CD14-positive monocyte (primary cell): ENCODE data around the gene VTI1A. TPM values are rescaled to one million over a fixed set of nuclear protein-coding genes. Genes with fewer than 3 reads are reported as not detected.

Source experiments
- DNase-seq, 3 donors: peaks; one replicate each; pipeline ENCODE4 v3.0.0-alpha.2; 2011 to 2022
- H2AFZ ChIP-seq: 2 replicates; pipeline ENCODE4 v1.6.0; 2012; ENCODE audit warnings: mild to moderate bottlenecking, low read depth, low read length, inconsistent platforms; ENCODE audit not compliant: insufficient read depth, poor library complexity, severe bottlenecking
- H3K27ac ChIP-seq, 2 donors: 1 replicate in 1 of 2; 2 replicates in 1 of 2; pipeline ENCODE4 v1.5.1; 2012 to 2013; ENCODE audit warnings: low read length in 2 of 2, control low read depth in 1 of 2, inconsistent platforms in 1 of 2, low read depth in 1 of 2, mild to moderate bottlenecking in 1 of 2
- H3K27me3 ChIP-seq, 2 donors: one replicate each; pipeline versions ENCODE4 v1.6.0 to v1.6.1; 2011 to 2013; ENCODE audit warnings: low read length in 2 of 2; ENCODE audit not compliant: control insufficient read depth in 2 of 2, insufficient read depth in 2 of 2
- H3K36me3 ChIP-seq, 2 donors: replicated peaks in 1 of 2; 1 replicate in 1 of 2; 2 replicates in 1 of 2; pipeline versions ENCODE4 v1.5.1 to v1.6.1; 2012 to 2013; ENCODE audit warnings: low read length in 2 of 2, control low read depth in 1 of 2, inconsistent platforms in 1 of 2, mild to moderate bottlenecking in 1 of 2; ENCODE audit not compliant: insufficient read depth in 2 of 2, control insufficient read depth in 1 of 2
- H3K4me1 ChIP-seq, 2 donors: 1 replicate in 1 of 2; 2 replicates in 1 of 2; pipeline versions ENCODE4 v1.5.1 to v1.6.1; 2012 to 2013; ENCODE audit warnings: low read length in 2 of 2, control low read depth in 1 of 2, inconsistent platforms in 1 of 2, mild to moderate bottlenecking in 1 of 2, moderate library complexity in 1 of 2; ENCODE audit not compliant: insufficient read depth in 2 of 2, control insufficient read depth in 1 of 2
- H3K4me2 ChIP-seq: replicated peaks from 2 replicates; pipeline ENCODE3; 2012; ENCODE audit warnings: low read length, moderate library complexity, mild to moderate bottlenecking; ENCODE audit not compliant: poor library complexity, severe bottlenecking; ENCODE audit errors: extremely low read depth
- H3K4me3 ChIP-seq, 3 experiments: fragments of 200-600 bp in 1 of 3; sonication (generic) in 1 of 3; replicated peaks in 1 of 3; 1 replicate in 2 of 3; 2 replicates in 1 of 3; pipeline ENCODE4 v1.5.1; 2011 to 2013; ENCODE audit warnings: low read length in 3 of 3, mild to moderate bottlenecking in 3 of 3, control low read depth in 2 of 3, low read depth in 2 of 3, inconsistent platforms in 1 of 3, moderate library complexity in 1 of 3
- H3K79me2 ChIP-seq: 2 replicates; pipeline ENCODE4 v1.6.0; 2012; ENCODE audit warnings: mild to moderate bottlenecking, control low read depth, inconsistent platforms, low read length, moderate library complexity; ENCODE audit not compliant: insufficient read depth
- H3K9ac ChIP-seq: 2 replicates; pipeline ENCODE4 v1.6.0; 2017; ENCODE audit warnings: low read length, mild to moderate bottlenecking; ENCODE audit not compliant: insufficient read depth, poor library complexity, severe bottlenecking
- H3K9me3 ChIP-seq, 2 donors: replicated peaks in 1 of 2; 1 replicate in 1 of 2; 2 replicates in 1 of 2; pipeline versions ENCODE4 v1.5.1 to v1.6.1; 2012 to 2013; ENCODE audit warnings: low read length in 2 of 2, control low read depth in 1 of 2; ENCODE audit not compliant: control insufficient read depth in 1 of 2, insufficient read depth in 1 of 2
- H4K20me1 ChIP-seq: 2 replicates; pipeline ENCODE4 v1.6.0; 2012; ENCODE audit warnings: mild to moderate bottlenecking, low read length, control low read depth, moderate library complexity; ENCODE audit not compliant: insufficient read depth
- H3K27ac Mint-ChIP-seq, 7 donors: one replicate each; pipeline ENCODE4 v1.8.0; 2020; ENCODE audit warnings: mild to moderate bottlenecking in 7 of 7, mixed read lengths in 7 of 7, moderate library complexity in 6 of 7, inconsistent platforms in 2 of 7
- H3K27me3 Mint-ChIP-seq, 3 donors: one replicate each; pipeline ENCODE4 v1.8.0; 2021 to 2022; ENCODE audit warnings: low read depth in 3 of 3, mild to moderate bottlenecking in 3 of 3, mixed read lengths in 3 of 3, moderate library complexity in 3 of 3, inconsistent platforms in 1 of 3
- H3K36me3 Mint-ChIP-seq, 2 donors: one replicate each; pipeline ENCODE4 v1.8.0; 2020; ENCODE audit warnings: mixed read lengths in 2 of 2, inconsistent platforms in 1 of 2, mild to moderate bottlenecking in 1 of 2
- H3K4me1 Mint-ChIP-seq: one replicate; pipeline ENCODE4 v1.8.0; 2020; ENCODE audit warnings: mild to moderate bottlenecking, mixed read lengths
- H3K4me3 Mint-ChIP-seq, 2 donors: one replicate each; pipeline ENCODE4 v1.8.0; 2020; ENCODE audit warnings: mild to moderate bottlenecking in 2 of 2, mixed read lengths in 2 of 2, moderate library complexity in 1 of 2
- H3K9me3 Mint-ChIP-seq, 7 donors: one replicate each; pipeline ENCODE4 v1.8.0; 2020 to 2022; ENCODE audit warnings: mixed read lengths in 7 of 7, mild to moderate bottlenecking in 6 of 7, moderate library complexity in 6 of 7, inconsistent platforms in 2 of 7
- CTCF ChIP-seq: fragments of 200-600 bp; IDR thresholded peaks from one replicate; pipeline ENCODE4 v1.8.0; 2022; ENCODE audit warnings: antibody characterized with exemption, mild to moderate bottlenecking
- WGBS: methylation state at CpG from one replicate; pipeline ENCODE4 v1.1.5; 2013; ENCODE audit warnings: missing lambda C conversion rate; ENCODE audit not compliant: insufficient coverage; 5-methylcytosine and 5-hydroxymethylcytosine counted together
- intact Hi-C, 2 donors: fragments of 100-400 bp; cut with micrococcal nuclease; formaldehyde crosslinking; loops; one replicate each; pipeline versions ENCODE4 v1.15.0 to v1.15.1; 2023
- polyA plus RNA-seq, 3 donors: library from polyadenylated mRNA; depleted of rRNA in 1 of 3; unstranded in 2 of 3; stranded (reverse) in 1 of 3; fragments of 300-500 nt in 2 of 3; fragments of >200 nt in 1 of 3; fragmentation: Illumina TruSeq in 2 of 3; gene quantifications; 1 replicate in 2 of 3; 2 replicates in 1 of 3; pipeline ENCODE4 v1.2.3, GENCODE V29; 2012 to 2021

VTI1A gene
- polyA plus RNA-seq, 3 donors, result 23.6 to 25.4 (median 24.1) TPM

GRCh38 chr10:112738606-112739591 lies 291.9 kb downstream of the VTI1A start:
- H3K9me3 ChIP-seq, result no peaks in the 10 kb centered on the region
- H4K20me1 ChIP-seq, result no peaks in the 10 kb centered on the region
- H3K4me3 Mint-ChIP-seq, result no peak overlapping the region
- H3K4me1 ChIP-seq, result peaks cover 0 to 6% of the 10 kb centered on the region in 2 donors
- no peak overlapping the region for H3K27ac Mint-ChIP-seq
- H3K4me3 ChIP-seq, result no peak overlapping the region
- H3K36me3 ChIP-seq, result no peaks in the 10 kb centered on the region
- no peaks in the 10 kb centered on the region for H3K79me2 ChIP-seq
- H3K27me3 ChIP-seq, result no peaks in the 10 kb centered on the region
- H3K4me1 Mint-ChIP-seq, result peaks cover 15% of the 10 kb centered on the region
- no peak overlapping the region for H3K27ac ChIP-seq
- H3K27me3 Mint-ChIP-seq, result peaks cover 0 to 2% (median 0%) of the 10 kb centered on the region in 3 donors
- intact Hi-C loops, result no loop called here
- H3K4me2 ChIP-seq, result no peak overlapping the region
- H3K9me3 Mint-ChIP-seq, result peaks cover 0 to 4% (median 2%) of the 10 kb centered on the region in 7 donors
- 94% methylated on average over 8 of the region's 11 CpGs for WGBS
- no peak for DNase-seq
- no peak overlapping the region for H2AFZ ChIP-seq
- no peak overlapping the region for H3K9ac ChIP-seq
- peaks cover 18 to 25% of the 10 kb centered on the region in 2 donors for H3K36me3 Mint-ChIP-seq
- no peak for TF ChIP-seq CTCF

DNA sequence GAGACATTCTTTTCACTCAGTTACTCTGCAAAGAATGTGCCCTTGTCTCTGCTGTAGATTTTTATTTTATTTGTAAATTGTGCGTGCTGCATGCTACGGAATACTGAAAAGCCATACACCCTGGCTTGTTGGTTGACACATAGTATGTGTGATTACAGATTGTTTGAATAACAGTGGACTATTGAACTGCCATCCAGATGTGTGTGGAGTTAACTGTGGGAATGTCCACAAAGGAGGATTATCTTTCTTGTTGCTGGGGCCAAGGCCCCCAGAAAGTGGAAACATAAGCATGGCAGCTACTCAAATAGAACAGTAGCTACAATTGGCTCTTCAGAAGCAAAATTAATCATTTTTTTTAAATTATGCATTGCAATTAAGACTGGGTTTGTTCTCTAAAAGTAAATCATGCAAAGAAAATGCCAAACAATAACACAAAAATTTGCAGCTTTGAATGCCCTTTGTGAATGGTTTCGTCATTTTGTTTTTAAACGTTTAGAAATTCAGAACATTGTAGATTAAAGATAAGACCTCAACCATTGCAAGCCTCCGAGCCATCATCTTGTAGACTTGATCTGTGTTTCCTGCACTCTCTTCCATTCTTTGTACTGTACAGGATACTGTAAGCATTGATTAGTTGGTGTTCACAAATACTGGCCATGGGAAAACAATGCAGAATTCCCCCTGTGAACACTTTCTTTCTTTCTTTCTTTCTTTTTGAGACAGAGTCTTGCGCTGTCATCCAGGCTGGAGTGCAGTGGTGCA lies 292.8 kb downstream of the VTI1A start:
- DNase-seq, result no peak
- Mint-ChIP-seq H3K4me3 (no peak overlapping the region), H3K36me3 (peaks cover 21 to 27% of the 10 kb centered on the region in 2 donors), H3K4me1 (peaks cover 24% of the 10 kb centered on the region), H3K27ac (peak overlapping the region in 1 of 7 donors; percentile 27), H3K9me3 (peaks cover 0 to 4% (median 2%) of the 10 kb centered on the region in 7 donors), H3K27me3 (peaks cover 0 to 2% (median 0%) of the 10 kb centered on the region in 3 donors)
- no peak for TF ChIP-seq CTCF
- no peak overlapping the region for H3K4me2 ChIP-seq
- no peaks in the 10 kb centered on the region for H3K27me3 ChIP-seq
- H2AFZ ChIP-seq, result no peak overlapping the region
- H3K36me3 ChIP-seq, result no peaks in the 10 kb centered on the region
- H3K4me1 ChIP-seq, result peaks cover 0 to 10% of the 10 kb centered on the region in 2 donors
- no peak overlapping the region for H3K27ac ChIP-seq
- WGBS, result 100% methylated on average over 2 of the region's 6 CpGs
- intact Hi-C loops, result no loop called here
- no peaks in the 10 kb centered on the region for H4K20me1 ChIP-seq
- no peaks in the 10 kb centered on the region for H3K79me2 ChIP-seq
- H3K4me3 ChIP-seq, result no peak overlapping the region
- H3K9ac ChIP-seq, result no peak overlapping the region
- H3K9me3 ChIP-seq, result no peaks in the 10 kb centered on the region
